B cell (primary cell): ENCODE data around the gene FHIP2A. TPM values are rescaled to one million over a fixed set of nuclear protein-coding genes. Genes with fewer than 3 reads are reported as not detected.

Experiments
- ATAC-seq: fragments of 200-7000 bp; cut with Tn5 transposase; one replicate; pipeline ENCODE4 v1.10.0; 2021; ENCODE audit warnings: low read depth, mild to moderate bottlenecking, moderate number of reproducible peaks, moderate library complexity
- CTCF ChIA-PET: fragments of 350-600 bp; sonication (Branson Sonifier 250); formaldehyde crosslinking; loops from one replicate; lab custom pipeline; 2021; ENCODE audit warnings: antibody characterized with exemption, inconsistent platforms; lab: Charles Lee
- POLR2A ChIA-PET: fragments of 350-600 bp; sonication (Branson Sonifier 250); formaldehyde crosslinking; loops from one replicate; lab custom pipeline; 2021; ENCODE audit warnings: antibody characterized with exemption; lab: Charles Lee
- DNase-seq: peaks from one replicate; pipeline ENCODE4 v3.0.0; 2013
- H2AFZ ChIP-seq: 2 replicates; pipeline ENCODE4 v1.6.1; 2012; ENCODE audit warnings: mild to moderate bottlenecking, low read depth, low read length; ENCODE audit not compliant: insufficient read depth, poor library complexity, severe bottlenecking
- H3K27ac ChIP-seq, 2 donors: 1 replicate in 1 of 2; 2 replicates in 1 of 2; pipeline ENCODE4 v1.5.1; 2012 to 2013; ENCODE audit warnings: low read length in 2 of 2, mild to moderate bottlenecking in 2 of 2, moderate library complexity in 1 of 2
- H3K27me3 ChIP-seq, 4 experiments: fragments of 200-600 bp in 1 of 4; sonication (generic) in 1 of 4; replicated peaks in 1 of 4; 1 replicate in 2 of 4; 2 replicates in 2 of 4; pipeline versions ENCODE4 v1.6.1 to v1.7.0; 2013 to 2016; ENCODE audit warnings: low read length in 3 of 4, mild to moderate bottlenecking in 2 of 4, mixed read lengths in 1 of 4, moderate library complexity in 1 of 4; ENCODE audit not compliant: insufficient read depth in 4 of 4, control insufficient read depth in 3 of 4; ENCODE audit errors: control extremely low read depth in 1 of 4
- H3K36me3 ChIP-seq, 2 experiments: replicated peaks in 1 of 2; 1 replicate in 1 of 2; 2 replicates in 1 of 2; pipeline versions ENCODE4 v1.6.1 to v1.7.1; 2013; ENCODE audit warnings: low read length in 1 of 2; ENCODE audit not compliant: insufficient read depth in 2 of 2, control insufficient read depth in 1 of 2; ENCODE audit errors: control extremely low read depth in 1 of 2, extremely low read depth in 1 of 2
- H3K4me1 ChIP-seq, 2 donors: fragments of 200-600 bp in 1 of 2; sonication (generic) in 1 of 2; 1 replicate in 1 of 2; 2 replicates in 1 of 2; pipeline versions ENCODE4 v1.5.1 to v1.6.1; 2013 to 2017; ENCODE audit warnings: low read length in 2 of 2; ENCODE audit not compliant: control insufficient read depth in 2 of 2, insufficient read depth in 2 of 2
- H3K4me2 ChIP-seq: replicated peaks from 2 replicates; pipeline ENCODE3; 2012; ENCODE audit warnings: mild to moderate bottlenecking, low read depth, low read length; ENCODE audit not compliant: poor library complexity, severe bottlenecking
- H3K4me3 ChIP-seq, 5 experiments: fragments of 200-600 bp in 1 of 5; sonication (generic) in 1 of 5; 1 replicate in 3 of 5; 2 replicates in 2 of 5; pipeline versions ENCODE4 v1.5.1 to v1.7.0; 2011 to 2016; ENCODE audit warnings: low read length in 4 of 5, mild to moderate bottlenecking in 4 of 5, low read depth in 2 of 5, control low read depth in 1 of 5, moderate library complexity in 1 of 5; ENCODE audit not compliant: insufficient read depth in 1 of 5; ENCODE audit errors: control extremely low read depth in 1 of 5, extremely low read depth in 1 of 5
- H3K79me2 ChIP-seq: fragments of 200-600 bp; sonication (generic); one replicate; pipeline ENCODE4 v1.6.0; 2016; ENCODE audit warnings: low read length; ENCODE audit not compliant: control insufficient read depth, insufficient read depth
- H3K9ac ChIP-seq: fragments of 200-600 bp; sonication (generic); 2 replicates; pipeline ENCODE4 v1.6.1; 2017; ENCODE audit warnings: mild to moderate bottlenecking, low read length, moderate library complexity
- H3K9me3 ChIP-seq, 3 donors: one replicate each; pipeline versions ENCODE4 v1.6.1 to v1.7.1; 2013; ENCODE audit warnings: low read length in 2 of 3; ENCODE audit not compliant: control insufficient read depth in 2 of 3, insufficient read depth in 1 of 3; ENCODE audit errors: control extremely low read depth in 1 of 3
- H4K20me1 ChIP-seq: 2 replicates; pipeline ENCODE4 v1.6.0; 2012; ENCODE audit warnings: mild to moderate bottlenecking, low read length; ENCODE audit not compliant: insufficient read depth, control insufficient read depth, poor library complexity, severe bottlenecking
- H3K27ac Mint-ChIP-seq: one replicate; pipeline ENCODE4 v1.8.0; 2021; ENCODE audit warnings: mixed read lengths
- H3K27me3 Mint-ChIP-seq: one replicate; pipeline ENCODE4 v1.8.0; 2021; ENCODE audit warnings: mixed read lengths
- H3K4me1 Mint-ChIP-seq: one replicate; pipeline ENCODE4 v1.8.0; 2021; ENCODE audit warnings: mixed read lengths
- H3K4me3 Mint-ChIP-seq: one replicate; pipeline ENCODE4 v1.8.0; 2021; ENCODE audit warnings: mixed read lengths
- H3K9me3 Mint-ChIP-seq: one replicate; pipeline ENCODE4 v1.8.0; 2022; ENCODE audit warnings: mixed read lengths; ENCODE audit not compliant: insufficient read depth
- CTCF ChIP-seq: fragments of 200-600 bp; IDR thresholded peaks from one replicate; pipeline ENCODE4 v1.8.0; 2022; ENCODE audit warnings: antibody characterized with exemption, mild to moderate bottlenecking
- EZH2 ChIP-seq: IDR thresholded peaks from 2 replicates; pipeline ENCODE4 v1.6.1; 2012; ENCODE audit warnings: borderline replicate concordance, low read depth, mild to moderate bottlenecking, moderate library complexity, low read length; ENCODE audit not compliant: insufficient read depth, poor library complexity, severe bottlenecking
- WGBS: methylation state at CpG from one replicate; pipeline ENCODE4 v1.1.5; 2013; ENCODE audit warnings: missing lambda C conversion rate; ENCODE audit not compliant: insufficient coverage; 5-methylcytosine and 5-hydroxymethylcytosine counted together
- intact Hi-C: fragments of 100-400 bp; cut with micrococcal nuclease; formaldehyde crosslinking; loops from one replicate; pipeline ENCODE4 v1.10.0; 2022
- polyA plus RNA-seq: library from polyadenylated mRNA; depleted of rRNA; stranded (reverse); fragments of >200 nt; gene quantifications from 2 replicates; pipeline ENCODE4 v1.2.3, GENCODE V29; 2012
- total RNA-seq, 2 donors: library from RNA; stranded (reverse); fragments of 120-200 nt in 1 of 2; gene quantifications; 1 replicate in 1 of 2; 2 replicates in 1 of 2; pipeline versions ENCODE4 v1.2.3 to v1.2.4, GENCODE V29; 2013 to 2022

FHIP2A gene
- total and polyA plus RNA-seq, 2 donors (not counting 1 experiment from before 2014, with no cell fraction given) = 4.9 to 18.2 TPM

- peaks cover 7% of the 10 kb centered on the region for H3K4me1 Mint-ChIP-seq
- no peaks in the 10 kb centered on the region for H3K9me3 Mint-ChIP-seq
- DNase-seq (no peak), ATAC-seq (no peak)
- H3K9me3 ChIP-seq = no peaks in the 10 kb centered on the region
- no peak overlapping the region for H3K27ac Mint-ChIP-seq
- H3K9ac ChIP-seq = no peak overlapping the region
- no peak overlapping the region for H3K4me3 Mint-ChIP-seq
- H3K79me2 ChIP-seq = no peaks in the 10 kb centered on the region
- no peak overlapping the region for H3K27ac ChIP-seq
- H2AFZ ChIP-seq = no peak overlapping the region
- CTCF ChIA-PET = interaction anchor here (0.5 kb wide), 1 partner anchor 12 kb away, joined by 3 read pairs; no protein-coding TSS in a partner anchor
- no peaks in the 10 kb centered on the region for H4K20me1 ChIP-seq
- POLR2A ChIA-PET = no interaction called here
- H3K4me3 ChIP-seq = no peak overlapping the region
- no peak for TF ChIP-seq CTCF
- no peak for TF ChIP-seq EZH2
- peaks cover 2 to 3% of the 10 kb centered on the region in 2 donors for H3K4me1 ChIP-seq
- peaks cover 0 to 9% (median 3%) of the 10 kb centered on the region in 4 experiments for H3K27me3 ChIP-seq
- H3K27me3 Mint-ChIP-seq = peaks cover 24% of the 10 kb centered on the region
- intact Hi-C loops = no loop called here
- H3K4me2 ChIP-seq = no peak overlapping the region
- WGBS = 100% methylated on average over 1 of the region's 1 CpG
- H3K36me3 ChIP-seq = no peaks in the 10 kb centered on the region
Observed at GRCh38 chr10:114772496-114773196, 48.9 kb upstream of the FHIP2A start.

- intact Hi-C loops = no loop called here
Observed at GRCh38 chr10:114773197-114773532, 48.4 kb upstream of the FHIP2A start.

More at GRCh38 chr10:114773197-114773532, 48.4 kb upstream of the FHIP2A start:
- H3K4me1 ChIP-seq = peaks cover 0 to 3% of the 10 kb centered on the region in 2 donors
- no peak overlapping the region for H3K4me3 ChIP-seq
- no peak for TF ChIP-seq CTCF
- no peak for TF ChIP-seq EZH2
- Mint-ChIP-seq H3K27ac (no peak overlapping the region), H3K27me3 (peaks cover 26% of the 10 kb centered on the region), H3K9me3 (no peaks in the 10 kb centered on the region), H3K4me1 (peaks cover 7% of the 10 kb centered on the region), H3K4me3 (no peak overlapping the region)
- no peaks in the 10 kb centered on the region for H3K79me2 ChIP-seq
- CTCF ChIA-PET = no interaction called here
- H3K27ac ChIP-seq = no peak overlapping the region
- POLR2A ChIA-PET = no interaction called here
- no peaks in the 10 kb centered on the region for H3K36me3 ChIP-seq
- ATAC-seq (no peak), DNase-seq (no peak)
- peaks cover 0 to 9% (median 3%) of the 10 kb centered on the region in 4 experiments for H3K27me3 ChIP-seq
- WGBS = 83% methylated on average over 3 of the region's 3 CpGs
- H3K4me2 ChIP-seq = no peak overlapping the region
- H3K9ac ChIP-seq = no peak overlapping the region
- no peaks in the 10 kb centered on the region for H3K9me3 ChIP-seq
- H4K20me1 ChIP-seq = no peaks in the 10 kb centered on the region
- H2AFZ ChIP-seq = no peak overlapping the region
